Right lobe of liver (tissue), 4 donors: Measurements from ENCODE around the gene IFI27L1.

Experiments used
- CTCF ChIP-seq, 4 donors: fragments of 200-600 bp in 3 of 4; fragments of 450-650 bp in 1 of 4; IDR thresholded peaks; one replicate each; pipeline versions ENCODE4 v1.5.1 to v1.8.0; 2016 to 2022; ENCODE audit warnings: antibody characterized with exemption in 4 of 4, mild to moderate bottlenecking in 2 of 4
- POLR2A ChIP-seq: fragments of 450-650 bp; IDR thresholded peaks from one replicate; pipeline ENCODE4 v1.6.1; 2017; ENCODE audit warnings: antibody characterized with exemption, mild to moderate bottlenecking
- donor health status: DM: no; HTN: no; CAD: no.
- donor health status: DM: no; HTN: no; CAD: no.
- donor health status: DM: no; HTN: yes; CAD: no.

GRCh38 chr14:94046696-94047250 lies 34.3 kb upstream of the IFI27L1 start:
- no peak for TF ChIP-seq CTCF (IDR thresholded peaks at IDR 0.05)
- no peak for TF ChIP-seq POLR2A
